ENCODE data around the gene MBOAT2. TPM values are rescaled to one million over a fixed set of nuclear protein-coding genes. Genes with fewer than 3 reads are reported as not detected.
"Not testable (repeated sequence)": the region's sequence is repeated elsewhere in the genome, so short reads cannot be mapped to it uniquely, and the experiment has no call there.

The MBOAT2 gene
- total RNA-seq, 4 donors from 2014 or later = 0.83 to 5.8 (median 3.9) TPM

GRCh38 chr2:8976442-8977259 is 26.8 kb downstream of the MBOAT2 start:
- in situ Hi-C loops (cut with MboI; ENCODE audit: low sequenced_read_pairs in 4 of 4) (no loop called here), intact Hi-C loops (cut with DNase I; ENCODE audit: low total_unique reads) (no loop called here)
- H3K4me1 ChIP-seq = no peaks in the 10 kb centered on the region
- no peak for DNase-seq
- no peaks in the 10 kb centered on the region for H3K9me3 ChIP-seq
- H3K36me3 ChIP-seq = no peaks in the 10 kb centered on the region
- no peak overlapping the region for H3K27ac ChIP-seq
- H3K4me3 ChIP-seq = no peak overlapping the region
- ATAC-seq = no peak
- H3K27me3 ChIP-seq = no peaks in the 10 kb centered on the region
- TF ChIP-seq CTCF (IDR thresholded peaks at IDR 0.05 in 4 of 5, conservative IDR thresholded peaks at IDR 0.05 in 1 of 5) (no peak), POLR2A (IDR thresholded peaks at IDR 0.05) (no peak)

GRCh38 chr2:8974016-8974415 is 29.5 kb downstream of the MBOAT2 start:
- intact Hi-C loops (cut with DNase I; ENCODE audit: low total_unique reads) = no loop called here
- TF ChIP-seq CTCF (IDR thresholded peaks at IDR 0.05 in 4 of 5, conservative IDR thresholded peaks at IDR 0.05 in 1 of 5) (no peak), POLR2A (IDR thresholded peaks at IDR 0.05) (no peak)

GRCh38 chr2:8973017-8973416 is 30.5 kb downstream of the MBOAT2 start:
- H3K9me3 ChIP-seq; H3K4me3 ChIP-seq; H3K27ac ChIP-seq; H3K36me3 ChIP-seq; intact Hi-C loops (cut with DNase I; ENCODE audit: low total_unique reads); H3K4me1 ChIP-seq; in situ Hi-C loops (cut with MboI; ENCODE audit: low sequenced_read_pairs in 4 of 4); DNase-seq; ATAC-seq; H3K27me3 ChIP-seq: not testable (repeated sequence)

More at GRCh38 chr2:8974016-8974415, 29.5 kb downstream of the MBOAT2 start:
- ATAC-seq (no peak), DNase-seq (no peak)
- H3K9me3 ChIP-seq = no peaks in the 10 kb centered on the region
- H3K4me1 ChIP-seq = no peaks in the 10 kb centered on the region
- no peak overlapping the region for H3K4me3 ChIP-seq
- no peak overlapping the region for H3K27ac ChIP-seq
- H3K27me3 ChIP-seq = no peaks in the 10 kb centered on the region
- in situ Hi-C loops (cut with MboI; ENCODE audit: low sequenced_read_pairs in 4 of 4) = no loop called here
- no peaks in the 10 kb centered on the region for H3K36me3 ChIP-seq

- H3K27ac ChIP-seq; in situ Hi-C loops (cut with MboI; ENCODE audit: low sequenced_read_pairs in 4 of 4); H3K9me3 ChIP-seq; ATAC-seq; H3K36me3 ChIP-seq; H3K27me3 ChIP-seq; H3K4me1 ChIP-seq; H3K4me3 ChIP-seq; DNase-seq; intact Hi-C loops (cut with DNase I; ENCODE audit: low total_unique reads): not testable (repeated sequence)
Measured at GRCh38 chr2:8972535-8972934, 30.9 kb downstream of the MBOAT2 start.

- H3K36me3 ChIP-seq; H3K9me3 ChIP-seq; in situ Hi-C loops (cut with MboI; ENCODE audit: low sequenced_read_pairs in 4 of 4); H3K27ac ChIP-seq; ATAC-seq; H3K4me1 ChIP-seq; H3K4me3 ChIP-seq; DNase-seq; intact Hi-C loops (cut with DNase I; ENCODE audit: low total_unique reads); H3K27me3 ChIP-seq: not testable (repeated sequence)
Measured at GRCh38 chr2:8969348-8969747, 34.1 kb downstream of the MBOAT2 start.

GRCh38 chr2:8966123-8966908 is 37.2 kb downstream of the MBOAT2 start:
- intact Hi-C loops (cut with DNase I; ENCODE audit: low total_unique reads) (no loop called here), in situ Hi-C loops (cut with MboI; ENCODE audit: low sequenced_read_pairs in 4 of 4) (no loop called here)
- Histone ChIP-seq H3K36me3 (no peaks in the 10 kb centered on the region), H3K4me1 (no peaks in the 10 kb centered on the region), H3K4me3 (no peak overlapping the region), H3K27me3 (no peaks in the 10 kb centered on the region), H3K9me3 (no peaks in the 10 kb centered on the region), H3K27ac (no peak overlapping the region)
- DNase-seq (no peak), ATAC-seq (no peak)
- TF ChIP-seq CTCF (IDR thresholded peaks at IDR 0.05 in 4 of 5, conservative IDR thresholded peaks at IDR 0.05 in 1 of 5) (no peak), POLR2A (IDR thresholded peaks at IDR 0.05) (no peak)
